ACHN (cell line): ENCODE data around the gene ZFP36L2.

Experiments
- DNase-seq: peaks from one replicate; pipeline ENCODE4 v3.0.0-alpha.2; 2015
- in situ Hi-C: cut with HindIII; loops from 2 replicates; pipeline ENCODE4 v1.10.0; 2017; ENCODE audit warnings: low sequenced_read_pairs, low pct_ligation_motif_present, low pct_unique_long_range_greater_than_20kb

ZFP36L2 gene

GRCh38 chr2:43255296-43255910, 29.0 kb upstream of the ZFP36L2 start:
- DNase-seq = no peak

GRCh38 chr2:43254331-43254730, 27.9 kb upstream of the ZFP36L2 start:
- no peak for DNase-seq
- in situ Hi-C loops = loop anchor here (25.0 kb wide), 1 partner anchor 208 kb away; no protein-coding TSS in a partner anchor

More at GRCh38 chr2:43255296-43255910, 29.0 kb upstream of the ZFP36L2 start:
- in situ Hi-C loops = loop anchor here (25.0 kb wide), 1 partner anchor 207 kb away; no protein-coding TSS in a partner anchor

- in situ Hi-C loops = loop anchor here (25.0 kb wide), 1 partner anchor 211 kb away; no protein-coding TSS in a partner anchor
- DNase-seq = no peak
These were observed 24.8 kb upstream of the ZFP36L2 start for GRCh38 chr2:43251171-43251731.

GRCh38 chr2:43250015-43250414, 23.6 kb upstream of the ZFP36L2 start:
- no peak for DNase-seq
- in situ Hi-C loops = loop anchor here (25.0 kb wide), 1 partner anchor 212 kb away; no protein-coding TSS in a partner anchor

- no peak for DNase-seq
- in situ Hi-C loops = no loop called here
These were observed 22.2 kb upstream of the ZFP36L2 start for GRCh38 chr2:43248621-43249020.

GRCh38 chr2:43246641-43247040, 20.2 kb upstream of the ZFP36L2 start:
- in situ Hi-C loops = no loop called here
- no peak for DNase-seq

- no peak for DNase-seq
- in situ Hi-C loops = no loop called here
These were observed 15.2 kb upstream of the ZFP36L2 start for GRCh38 chr2:43241558-43241957.

- DNase-seq = no peak
- in situ Hi-C loops = no loop called here
These were observed 14.4 kb upstream of the ZFP36L2 start for GRCh38 chr2:43240766-43241150.

- in situ Hi-C loops = no loop called here
- DNase-seq = no peak
These were observed 13.8 kb upstream of the ZFP36L2 start for GRCh38 chr2:43239981-43240765.

- in situ Hi-C loops = no loop called here
- DNase-seq = no peak
These were observed 12.4 kb upstream of the ZFP36L2 start for GRCh38 chr2:43238813-43239212.

GRCh38 chr2:43238176-43238575, 11.8 kb upstream of the ZFP36L2 start:
- DNase-seq = no peak
- in situ Hi-C loops = no loop called here

- in situ Hi-C loops = no loop called here
- DNase-seq = no peak
These were observed 7.1 kb upstream of the ZFP36L2 start for GRCh38 chr2:43233218-43234212.

GRCh38 chr2:43230951-43231827, 4.8 kb upstream of the ZFP36L2 start:
- in situ Hi-C loops = no loop called here
- no peak for DNase-seq

GRCh38 chr2:43230351-43230885, 4.0 kb upstream of the ZFP36L2 start:
- in situ Hi-C loops = no loop called here
- DNase-seq = no peak

GRCh38 chr2:43228756-43229659, 2.6 kb upstream of the ZFP36L2 start:
- in situ Hi-C loops = no loop called here
- no peak for DNase-seq

GRCh38 chr2:43228321-43228751, 1.9 kb upstream of the ZFP36L2 start:
- in situ Hi-C loops = no loop called here

More at GRCh38 chr2:43228321-43228751, 1.9 kb upstream of the ZFP36L2 start:
- no peak for DNase-seq
